Spleen (tissue), 11 donors: ENCODE data around the gene CDH13. TPM values are rescaled to one million over a fixed set of nuclear protein-coding genes. Genes with fewer than 3 reads are reported as not detected.

ENCODE experiments used
- DNase-seq: peaks from one replicate; pipeline ENCODE4 v3.0.0-alpha.2; 2020
- H3K27ac ChIP-seq, 8 donors: fragments of 200-600 bp; sonication (generic) in 7 of 8; 1 replicate in 4 of 8; 2 replicates in 4 of 8; pipeline versions ENCODE4 v1.5.0 to v1.8.0; 2016 to 2021; ENCODE audit warnings: inconsistent platforms in 4 of 8, mild to moderate bottlenecking in 4 of 8, moderate library complexity in 1 of 8
- H3K27me3 ChIP-seq, 7 donors: fragments of 200-600 bp; sonication (generic) in 6 of 7; replicated peaks in 1 of 7; 1 replicate in 4 of 7; 2 replicates in 3 of 7; pipeline versions ENCODE4 v1.5.0 to v1.8.0; 2016 to 2021; ENCODE audit warnings: inconsistent platforms in 3 of 7, mild to moderate bottlenecking in 1 of 7
- H3K36me3 ChIP-seq, 6 donors: fragments of 200-600 bp; sonication (generic) in 5 of 6; 1 replicate in 4 of 6; 2 replicates in 2 of 6; pipeline versions ENCODE4 v1.5.0 to v1.8.0; 2016 to 2021; ENCODE audit warnings: inconsistent platforms in 2 of 6
- H3K4me1 ChIP-seq, 6 donors: fragments of 200-600 bp; sonication (generic) in 5 of 6; 1 replicate in 3 of 6; 2 replicates in 3 of 6; pipeline versions ENCODE4 v1.5.0 to v1.8.0; 2016 to 2021; ENCODE audit warnings: inconsistent platforms in 3 of 6
- H3K4me3 ChIP-seq, 8 donors: fragments of 200-600 bp; sonication (generic) in 7 of 8; 1 replicate in 4 of 8; 2 replicates in 4 of 8; pipeline versions ENCODE4 v1.5.0 to v1.8.0; 2016 to 2021; ENCODE audit warnings: inconsistent platforms in 4 of 8, mild to moderate bottlenecking in 4 of 8, moderate library complexity in 2 of 8
- H3K9me3 ChIP-seq, 8 donors: fragments of 200-600 bp; sonication (generic) in 7 of 8; 1 replicate in 4 of 8; 2 replicates in 4 of 8; pipeline versions ENCODE4 v1.5.0 to v1.8.0; 2016 to 2021; ENCODE audit warnings: inconsistent platforms in 4 of 8
- POLR2A ChIP-seq, 3 donors: fragments of 450-650 bp; IDR thresholded peaks; one replicate each; pipeline ENCODE4 v1.5.1; 2017; ENCODE audit warnings: antibody characterized with exemption in 3 of 3, mild to moderate bottlenecking in 1 of 3
- POLR2AphosphoS5 ChIP-seq, 3 donors: sonication (generic); formaldehyde crosslinking; IDR thresholded peaks; one replicate each; pipeline ENCODE4 v1.5.1; 2017; ENCODE audit warnings: antibody characterized with exemption in 3 of 3
- WGBS, 5 donors: extraction: QIAGEN DNeasy Blood & Tissue Kit in 3 of 5; methylation state at CpG; one replicate each; pipeline versions ENCODE4 v1.1.5 to v1.1.7; 2013 to 2018; 5-methylcytosine and 5-hydroxymethylcytosine counted together
- intact Hi-C: fragments of 100-400 bp; cut with DNase I; formaldehyde crosslinking; loops from one replicate; pipeline ENCODE4 v1.15.0; 2023; ENCODE audit warnings: low total_unique reads
- polyA plus RNA-seq, 3 donors: library from polyadenylated mRNA; stranded (reverse); fragments of 200-250 nt; gene quantifications; one replicate each; pipeline ENCODE4 v1.2.1, GENCODE V29; 2013
- total RNA-seq, 7 donors: library from RNA; depleted of rRNA in 3 of 7; stranded (reverse); fragments of >200 nt in 3 of 7; fragmentation: NEBNext Ultra II Directional in 4 of 7; extraction: Animal tissue kit (Norgen Biotek cat#: 25700) in 4 of 7; gene quantifications; one replicate each; pipeline versions ENCODE4 v1.1.0 to v1.2.1, GENCODE V29; 2016 to 2021
- TF ChIP-seq, protein P1 (sequence below), 11 experiments: fragments of 200-600 bp in 7 of 11; fragments of 450-650 bp in 4 of 11; sonication (generic) in 4 of 11; IDR thresholded peaks in 8 of 11; conservative IDR thresholded peaks in 3 of 11; 1 replicate in 7 of 11; 2 replicates in 4 of 11; pipeline versions ENCODE4 v1.4.0 to v1.8.0; 2016 to 2021; ENCODE audit warnings: antibody characterized with exemption in 11 of 11, inconsistent platforms in 4 of 11, mild to moderate bottlenecking in 1 of 11
- donor health status: healthy with polysubstance abuse.
- donor health status: DM: no; HTN: no; CAD: no; lungs with moderate emphysema.
- donor health status: DM: no; HTN: no; CAD: no.
- donor health status: Bipolar disorder and iron deficiency.
- donor health status: healthy.
- donor health status: DM: no; HTN: no; CAD: no.
- donor health status: DM: yes; HTN: yes; CAD: no.

Gene CDH13
- total and polyA plus RNA-seq, 10 donors: 0.13 to 4.6 (median 1.1) TPM

DNA sequence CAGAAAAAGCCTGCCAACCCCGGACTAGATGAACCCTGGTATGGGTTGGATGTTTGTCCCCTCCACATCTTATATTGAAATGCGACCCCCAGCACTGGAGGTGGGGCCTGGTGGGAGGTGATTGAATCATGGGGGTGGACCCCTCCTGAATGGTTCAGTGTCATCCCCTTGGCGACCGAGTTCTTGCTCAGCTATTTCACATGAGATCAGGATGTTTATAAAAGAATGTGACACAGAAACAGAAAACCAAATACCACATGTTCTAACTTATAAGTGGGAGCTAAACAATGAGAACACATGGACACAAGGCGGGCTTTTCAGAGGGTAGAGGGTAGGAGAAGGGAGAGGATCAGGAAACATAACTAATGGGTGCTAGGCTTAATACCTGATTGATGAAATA lies 605.0 kb downstream of the CDH13 start:
- no peaks in the 10 kb centered on the region for H3K9me3 ChIP-seq
- WGBS, 5 donors: 78 to 86% (median 82%) methylated on average over 5 of the region's 5 CpGs
- intact Hi-C loops: no loop called here
- H3K27me3 ChIP-seq: peaks cover 0 to 18% (median 0%) of the 10 kb centered on the region in 7 donors
- H3K36me3 ChIP-seq: no peaks in the 10 kb centered on the region
- DNase-seq: no peak
- no peak overlapping the region for H3K4me3 ChIP-seq
- TF ChIP-seq POLR2AphosphoS5 (IDR thresholded peaks at IDR 0.05) (no peak), POLR2A (IDR thresholded peaks at IDR 0.05) (no peak)
- TF ChIP-seq, protein P1, sequence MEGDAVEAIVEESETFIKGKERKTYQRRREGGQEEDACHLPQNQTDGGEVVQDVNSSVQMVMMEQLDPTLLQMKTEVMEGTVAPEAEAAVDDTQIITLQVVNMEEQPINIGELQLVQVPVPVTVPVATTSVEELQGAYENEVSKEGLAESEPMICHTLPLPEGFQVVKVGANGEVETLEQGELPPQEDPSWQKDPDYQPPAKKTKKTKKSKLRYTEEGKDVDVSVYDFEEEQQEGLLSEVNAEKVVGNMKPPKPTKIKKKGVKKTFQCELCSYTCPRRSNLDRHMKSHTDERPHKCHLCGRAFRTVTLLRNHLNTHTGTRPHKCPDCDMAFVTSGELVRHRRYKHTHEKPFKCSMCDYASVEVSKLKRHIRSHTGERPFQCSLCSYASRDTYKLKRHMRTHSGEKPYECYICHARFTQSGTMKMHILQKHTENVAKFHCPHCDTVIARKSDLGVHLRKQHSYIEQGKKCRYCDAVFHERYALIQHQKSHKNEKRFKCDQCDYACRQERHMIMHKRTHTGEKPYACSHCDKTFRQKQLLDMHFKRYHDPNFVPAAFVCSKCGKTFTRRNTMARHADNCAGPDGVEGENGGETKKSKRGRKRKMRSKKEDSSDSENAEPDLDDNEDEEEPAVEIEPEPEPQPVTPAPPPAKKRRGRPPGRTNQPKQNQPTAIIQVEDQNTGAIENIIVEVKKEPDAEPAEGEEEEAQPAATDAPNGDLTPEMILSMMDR (IDR thresholded peaks at IDR 0.05 in 8 of 11, conservative IDR thresholded peaks at IDR 0.05 in 3 of 11): no peak
- no peak overlapping the region for H3K27ac ChIP-seq
- no peaks in the 10 kb centered on the region for H3K4me1 ChIP-seq

DNA sequence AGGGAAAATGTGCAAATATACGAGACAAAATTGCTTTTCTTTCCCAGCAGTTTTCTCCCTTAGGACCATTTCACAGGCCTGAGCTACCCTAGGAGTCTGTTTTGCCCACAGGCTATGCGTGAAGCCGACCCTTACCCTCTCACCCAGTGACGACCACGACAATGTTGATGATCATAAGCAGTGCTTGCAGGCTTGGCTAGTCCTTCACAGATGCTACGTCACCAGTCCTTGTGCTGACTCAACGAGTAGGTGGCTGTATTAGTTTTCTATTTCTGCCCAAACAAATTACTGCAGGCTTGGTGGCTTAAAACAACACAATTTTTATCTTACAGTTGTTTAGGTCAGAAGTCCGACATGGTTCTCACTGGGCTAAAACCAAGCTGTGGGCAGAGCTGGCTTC lies 606.4 kb downstream of the CDH13 start:
- H3K27ac ChIP-seq: no peak overlapping the region
- intact Hi-C loops: no loop called here
- H3K4me3 ChIP-seq: no peak overlapping the region
- peaks cover 0 to 10% (median 0%) of the 10 kb centered on the region in 7 donors for H3K27me3 ChIP-seq
- no peak for DNase-seq
- no peaks in the 10 kb centered on the region for H3K4me1 ChIP-seq
- no peaks in the 10 kb centered on the region for H3K9me3 ChIP-seq
- H3K36me3 ChIP-seq: no peaks in the 10 kb centered on the region
- TF ChIP-seq, protein P1 (IDR thresholded peaks at IDR 0.05 in 8 of 11, conservative IDR thresholded peaks at IDR 0.05 in 3 of 11): no peak
- no peak for TF ChIP-seq POLR2A (IDR thresholded peaks at IDR 0.05)
- 70 to 85% (median 73%) methylated on average over 8 of the region's 8 CpGs for WGBS, 5 donors

DNA sequence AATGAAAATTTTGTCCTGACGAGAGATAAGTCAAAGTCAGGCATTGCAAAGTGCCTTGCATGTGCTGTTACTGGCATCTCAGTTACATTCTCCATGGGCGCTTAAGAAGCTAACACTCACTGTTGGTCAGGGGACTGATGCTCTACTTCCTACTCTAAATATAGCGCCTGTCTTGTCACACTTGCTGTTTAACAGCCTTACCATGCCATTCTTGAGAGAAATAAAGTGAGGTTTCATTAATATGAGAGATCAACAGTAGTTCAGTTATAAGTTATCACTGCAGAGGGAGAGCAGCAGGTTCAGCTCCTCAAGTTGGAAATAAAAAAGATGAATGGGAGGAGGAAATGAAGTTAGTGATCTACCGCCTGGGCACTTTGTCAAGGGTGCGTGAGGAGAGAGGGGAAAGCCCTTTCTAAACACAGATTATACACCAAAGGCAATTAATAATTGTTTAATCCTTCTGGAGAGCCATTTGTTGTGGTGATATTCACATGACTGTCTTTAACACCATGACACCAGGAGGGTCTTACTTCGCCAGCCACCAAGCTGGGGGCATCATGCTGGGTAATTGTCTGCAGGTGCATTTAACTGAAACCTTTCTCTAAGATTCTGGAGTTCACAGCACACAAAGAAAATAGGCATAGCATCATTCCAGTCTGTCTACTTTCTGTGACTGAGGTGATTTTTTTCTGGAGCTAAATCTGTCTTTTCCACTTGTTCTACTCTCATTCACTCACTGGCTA lies 612.4 kb downstream of the CDH13 start:
- H3K36me3 ChIP-seq: no peaks in the 10 kb centered on the region
- no peak overlapping the region for H3K27ac ChIP-seq
- H3K9me3 ChIP-seq: no peaks in the 10 kb centered on the region
- TF ChIP-seq POLR2A (IDR thresholded peaks at IDR 0.05) (no peak), POLR2AphosphoS5 (IDR thresholded peaks at IDR 0.05) (no peak)
- TF ChIP-seq, protein P1 (IDR thresholded peaks at IDR 0.05 in 8 of 11, conservative IDR thresholded peaks at IDR 0.05 in 3 of 11): no peak
- intact Hi-C loops: no loop called here
- DNase-seq: no peak
- no peaks in the 10 kb centered on the region for H3K4me1 ChIP-seq
- no peak overlapping the region for H3K4me3 ChIP-seq
- peaks cover 0 to 8% (median 0%) of the 10 kb centered on the region in 7 donors for H3K27me3 ChIP-seq
- 39 to 54% (median 43%) methylated on average over 6 of the region's 6 CpGs for WGBS, 5 donors

DNA sequence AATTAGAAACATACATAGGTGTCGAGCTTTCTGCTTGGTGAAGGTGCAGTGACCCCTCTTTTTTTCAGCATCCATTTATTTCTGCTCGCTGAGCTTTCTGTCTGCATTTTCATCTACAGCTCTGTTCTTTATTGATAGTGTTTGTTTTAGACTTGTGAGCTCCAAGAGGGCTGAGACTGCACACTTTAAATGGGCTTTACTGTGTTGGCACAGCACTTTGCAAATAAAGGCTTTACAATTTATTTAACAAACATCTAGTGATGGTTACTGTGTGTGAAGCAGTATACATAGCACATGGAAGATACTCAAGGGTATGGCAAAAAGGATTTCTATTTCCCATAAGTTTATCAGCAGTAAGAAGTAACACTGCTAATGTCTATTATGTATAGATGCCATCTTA lies 617.3 kb downstream of the CDH13 start:
- intact Hi-C loops: no loop called here
- Histone ChIP-seq H3K4me3 (no peak overlapping the region), H3K4me1 (no peaks in the 10 kb centered on the region), H3K27me3 (peaks cover 0 to 22% (median 0%) of the 10 kb centered on the region in 7 donors), H3K36me3 (no peaks in the 10 kb centered on the region), H3K27ac (no peak overlapping the region), H3K9me3 (no peaks in the 10 kb centered on the region)
- no peak for DNase-seq
- TF ChIP-seq POLR2AphosphoS5 (IDR thresholded peaks at IDR 0.05): no peak
- TF ChIP-seq POLR2A (IDR thresholded peaks at IDR 0.05): no peak
- TF ChIP-seq, protein P1 (IDR thresholded peaks at IDR 0.05 in 8 of 11, conservative IDR thresholded peaks at IDR 0.05 in 3 of 11): no peak
- 56 to 77% (median 62%) methylated on average over 2 of the region's 2 CpGs for WGBS, 5 donors
